Glutamatergic neuron (in vitro differentiated cells): Measurements from ENCODE around the gene GFM1. TPM values are rescaled to one million over a fixed set of nuclear protein-coding genes. Genes with fewer than 3 reads are reported as not detected.

Source experiments
- DNase-seq: peaks from one replicate; pipeline ENCODE4 v3.0.0; 2022
- H3K27ac Mint-ChIP-seq: one replicate; pipeline ENCODE4 v1.8.0; 2020; ENCODE audit warnings: mild to moderate bottlenecking, mixed read lengths, inconsistent platforms; ENCODE audit not compliant: unreplicated experiment
- H3K27me3 Mint-ChIP-seq: one replicate; pipeline ENCODE4 v1.8.0; 2020; ENCODE audit warnings: mild to moderate bottlenecking, moderate library complexity, mixed read lengths, inconsistent platforms; ENCODE audit not compliant: unreplicated experiment
- H3K36me3 Mint-ChIP-seq: one replicate; pipeline ENCODE4 v1.8.0; 2020; ENCODE audit warnings: mild to moderate bottlenecking, mixed read lengths, inconsistent platforms; ENCODE audit not compliant: unreplicated experiment
- H3K4me1 Mint-ChIP-seq: one replicate; pipeline ENCODE4 v1.8.0; 2020; ENCODE audit warnings: mild to moderate bottlenecking, low read depth, mixed read lengths, inconsistent platforms; ENCODE audit not compliant: unreplicated experiment
- H3K4me3 Mint-ChIP-seq: one replicate; pipeline ENCODE4 v1.8.0; 2020; ENCODE audit warnings: mild to moderate bottlenecking, mixed read lengths, inconsistent platforms; ENCODE audit not compliant: unreplicated experiment
- H3K9me3 Mint-ChIP-seq: one replicate; pipeline ENCODE4 v1.8.0; 2020; ENCODE audit warnings: mild to moderate bottlenecking, moderate library complexity, mixed read lengths, inconsistent platforms; ENCODE audit not compliant: unreplicated experiment
- CTCF ChIP-seq: fragments of 200-600 bp; sonication (generic); IDR thresholded peaks from one replicate; pipeline ENCODE4 v1.5.0; 2021; ENCODE audit not compliant: partially characterized antibody, unreplicated experiment
- total RNA-seq: library from RNA; stranded (reverse); fragmentation: NEBNext Ultra II Directional; extraction: Animal tissue kit (Norgen Biotek cat#: 25700); gene quantifications from one replicate; pipeline ENCODE4 v1.2.1, GENCODE V29; 2021; ENCODE audit not compliant: unreplicated experiment

GFM1 gene
- total RNA-seq, 1 donor from 2014 or later, result 61.4 TPM

GRCh38 chr3:158631981-158632380, 12.3 kb upstream of the GFM1 start:
- Mint-ChIP-seq H3K27ac (no peak overlapping the region), H3K4me3 (no peak overlapping the region), H3K27me3 (peaks cover 4% of the 10 kb centered on the region), H3K9me3 (peaks cover 2% of the 10 kb centered on the region), H3K36me3 (peaks cover 9% of the 10 kb centered on the region), H3K4me1 (no peaks in the 10 kb centered on the region)
- DNase-seq, result no peak
- no peak for TF ChIP-seq CTCF

GRCh38 chr3:158640646-158641045, 3.7 kb upstream of the GFM1 start:
- no peak for TF ChIP-seq CTCF
- no peak for DNase-seq
- no peaks in the 10 kb centered on the region for H3K36me3 Mint-ChIP-seq
- no peaks in the 10 kb centered on the region for H3K4me1 Mint-ChIP-seq
- no peaks in the 10 kb centered on the region for H3K9me3 Mint-ChIP-seq
- H3K27ac Mint-ChIP-seq, result no peak overlapping the region
- no peak overlapping the region for H3K4me3 Mint-ChIP-seq
- peaks cover 1% of the 10 kb centered on the region for H3K27me3 Mint-ChIP-seq

GRCh38 chr3:158642005-158642404, 2.3 kb upstream of the GFM1 start:
- H3K36me3 Mint-ChIP-seq, result no peaks in the 10 kb centered on the region
- no peak for DNase-seq
- no peak for TF ChIP-seq CTCF
- H3K4me3 Mint-ChIP-seq, result no peak overlapping the region
- no peaks in the 10 kb centered on the region for H3K9me3 Mint-ChIP-seq
- no peak overlapping the region for H3K27ac Mint-ChIP-seq
- H3K27me3 Mint-ChIP-seq, result peaks cover 1% of the 10 kb centered on the region
- H3K4me1 Mint-ChIP-seq, result no peaks in the 10 kb centered on the region

GRCh38 chr3:158642474-158643210, 1.7 kb upstream of the GFM1 start:
- H3K36me3 Mint-ChIP-seq, result no peaks in the 10 kb centered on the region
- H3K4me3 Mint-ChIP-seq, result no peak overlapping the region

More at GRCh38 chr3:158642474-158643210, 1.7 kb upstream of the GFM1 start:
- peaks cover 1% of the 10 kb centered on the region for H3K27me3 Mint-ChIP-seq
- no peaks in the 10 kb centered on the region for H3K9me3 Mint-ChIP-seq
- no peaks in the 10 kb centered on the region for H3K4me1 Mint-ChIP-seq
- no peak for TF ChIP-seq CTCF
- no peak overlapping the region for H3K27ac Mint-ChIP-seq
- no peak for DNase-seq
